Measurements from ENCODE around the gene NPW.

Gene NPW

GRCh38 chr16:2053897-2054296 lies 34.3 kb downstream of the NPW start:
- DNase-seq (ENCODE audit: low read depth) = no peak

- DNase-seq (ENCODE audit: low read depth) = no peak
Measured at GRCh38 chr16:2054543-2055245, 35.1 kb downstream of the NPW start.

- DNase-seq (ENCODE audit: low read depth) = no peak
Measured at GRCh38 chr16:2056077-2056476, 36.5 kb downstream of the NPW start.

GRCh38 chr16:2056681-2057407 lies 37.3 kb downstream of the NPW start:
- DNase-seq (ENCODE audit: low read depth) = no peak

GRCh38 chr16:2057438-2057837 lies 37.9 kb downstream of the NPW start:
- no peak for DNase-seq (ENCODE audit: low read depth)

- no peak for DNase-seq (ENCODE audit: low read depth)
Measured at GRCh38 chr16:2058420-2058819, 38.8 kb downstream of the NPW start.

- no peak for DNase-seq (ENCODE audit: low read depth)
Measured at GRCh38 chr16:2058872-2059271, 39.3 kb downstream of the NPW start.

- DNase-seq (ENCODE audit: low read depth) = no peak
Measured at GRCh38 chr16:2060346-2060745, 40.8 kb downstream of the NPW start.

GRCh38 chr16:2061023-2061422 lies 41.4 kb downstream of the NPW start:
- no peak for DNase-seq (ENCODE audit: low read depth)

GRCh38 chr16:2061526-2061925 lies 41.9 kb downstream of the NPW start:
- no peak for DNase-seq (ENCODE audit: low read depth)

- DNase-seq (ENCODE audit: low read depth) = no peak
Measured at GRCh38 chr16:2062801-2063200, 43.2 kb downstream of the NPW start.

GRCh38 chr16:2063861-2064260 lies 44.3 kb downstream of the NPW start:
- DNase-seq (ENCODE audit: low read depth) = no peak

GRCh38 chr16:2064368-2064945 lies 44.9 kb downstream of the NPW start:
- no peak for DNase-seq (ENCODE audit: low read depth)

- no peak for DNase-seq (ENCODE audit: low read depth)
Measured at GRCh38 chr16:2066139-2066538, 46.6 kb downstream of the NPW start.

Measured in stimulated activated CD8-positive, alpha-beta memory T cell treated with anti-CD3 and anti-CD28 coated beads, Interleukin-7, amount 100 ng/mL, for 24 hours (primary cell).